HG03460 (cell line): Measurements from ENCODE around the gene GTSF1L.
"Not testable (repeated sequence)": the region's sequence is repeated elsewhere in the genome, so short reads cannot be mapped to it uniquely, and the experiment has no call there.

Experiments used
- ATAC-seq: cut with Tn5 transposase; IDR thresholded peaks from one replicate; pipeline ENCODE4 v1.9.1; 2021; ENCODE audit not compliant: unreplicated experiment

Gene GTSF1L

DNA sequence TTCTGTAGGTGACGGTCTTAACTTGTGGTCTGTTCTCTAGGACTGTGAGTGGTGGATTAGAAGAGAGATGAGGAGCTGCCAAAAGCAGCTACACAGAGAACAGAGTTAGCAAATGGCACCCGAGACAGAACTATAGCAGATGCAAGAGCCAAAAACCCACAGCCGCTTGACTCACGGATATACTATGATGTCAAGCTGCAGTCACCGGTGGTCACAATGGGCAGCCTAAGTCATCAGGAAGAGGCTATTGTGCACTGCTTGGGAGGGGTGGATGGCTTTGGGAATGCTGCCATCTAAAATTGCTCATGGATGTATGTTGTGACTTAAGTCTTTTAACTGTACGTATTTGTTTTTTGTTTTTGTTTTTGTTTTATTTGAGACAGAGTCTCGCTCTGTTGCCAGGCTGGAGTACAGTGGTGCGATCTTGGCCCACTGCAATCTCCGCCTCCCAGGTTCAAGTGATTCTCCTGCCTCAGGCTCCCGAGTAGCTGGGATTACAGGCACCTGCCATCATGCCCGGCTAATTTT lies at the start of gene GTSF1L:
Gene GTSF1L, minus strand, starts transcription at position 192 of the 528 bp plus-strand sequence. CDS start 308 bp downstream, outside the sequence.
- ATAC-seq, result no peak

DNA sequence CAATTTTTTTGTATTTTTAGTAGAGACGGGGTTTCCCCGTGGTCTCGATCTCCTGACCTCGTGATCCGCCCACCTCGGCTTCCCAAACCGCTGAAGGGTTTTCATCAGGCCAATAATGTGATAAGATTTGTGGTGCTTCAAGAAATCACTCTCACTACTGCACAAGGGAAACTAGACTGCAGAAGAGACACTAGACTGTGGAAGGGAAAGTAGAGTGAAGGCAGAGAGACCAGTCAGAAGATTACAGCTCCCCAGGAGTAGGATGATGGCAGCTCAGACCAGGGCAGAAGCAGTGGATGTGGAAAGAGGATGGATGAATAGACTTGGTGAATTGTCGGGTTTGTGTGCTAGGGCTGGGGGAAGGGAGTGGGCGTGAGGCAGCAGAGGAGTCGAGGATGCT lies 48.0 kb upstream of the GTSF1L start:
- no peak for ATAC-seq

DNA sequence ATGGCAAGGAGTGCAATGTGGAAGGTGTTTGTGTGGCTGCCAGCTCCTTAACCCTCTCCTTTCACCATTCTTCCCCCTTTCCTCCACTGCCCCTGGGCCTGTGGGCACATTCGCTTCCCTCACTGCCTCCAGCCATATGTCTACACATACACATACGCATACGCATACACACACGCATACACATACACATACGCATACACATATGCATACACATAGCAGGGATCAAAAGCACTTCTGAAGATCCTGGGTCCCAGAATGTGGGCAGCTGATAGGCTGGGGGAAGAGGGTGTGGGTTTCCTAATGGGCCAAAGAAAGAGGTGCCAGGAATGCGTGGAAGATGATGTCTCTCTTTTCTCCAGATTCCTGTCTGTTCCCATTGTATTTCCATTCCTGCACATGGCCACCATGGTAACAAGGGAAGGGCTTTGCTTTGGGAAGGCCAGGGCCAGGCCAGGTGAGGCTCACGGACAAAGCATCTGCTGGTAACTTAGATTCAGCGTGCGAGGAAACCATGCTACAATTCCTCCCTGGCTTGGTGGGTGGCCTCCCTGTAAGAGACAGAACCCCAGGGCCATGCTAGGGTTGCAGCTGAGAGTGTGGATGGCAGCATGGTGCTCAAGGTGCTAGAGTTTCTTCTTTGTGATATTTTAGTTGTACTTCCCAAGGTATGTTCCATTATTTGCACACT lies 44.8 kb upstream of the GTSF1L start:
- ATAC-seq, result no peak

DNA sequence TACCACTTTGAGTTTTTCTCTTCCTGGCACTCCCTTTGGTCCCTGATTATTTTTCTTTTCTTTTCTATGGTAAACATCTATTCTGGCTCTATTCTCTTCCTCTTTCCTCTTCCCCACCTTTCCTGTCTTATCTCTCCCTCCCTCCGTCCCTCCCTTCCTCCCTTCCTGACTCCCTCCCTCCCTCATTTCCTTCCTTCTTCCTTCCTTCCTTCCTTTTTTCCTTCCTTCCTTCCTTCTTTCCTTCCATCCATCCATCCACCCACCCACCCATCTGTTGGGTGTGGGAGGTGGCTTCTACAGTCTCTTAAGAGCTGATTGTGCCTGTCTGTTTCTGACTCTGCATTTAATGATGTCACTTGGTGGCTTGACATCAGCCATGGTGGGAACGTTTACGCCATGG lies 43.5 kb upstream of the GTSF1L start:
- ATAC-seq, result no peak

DNA sequence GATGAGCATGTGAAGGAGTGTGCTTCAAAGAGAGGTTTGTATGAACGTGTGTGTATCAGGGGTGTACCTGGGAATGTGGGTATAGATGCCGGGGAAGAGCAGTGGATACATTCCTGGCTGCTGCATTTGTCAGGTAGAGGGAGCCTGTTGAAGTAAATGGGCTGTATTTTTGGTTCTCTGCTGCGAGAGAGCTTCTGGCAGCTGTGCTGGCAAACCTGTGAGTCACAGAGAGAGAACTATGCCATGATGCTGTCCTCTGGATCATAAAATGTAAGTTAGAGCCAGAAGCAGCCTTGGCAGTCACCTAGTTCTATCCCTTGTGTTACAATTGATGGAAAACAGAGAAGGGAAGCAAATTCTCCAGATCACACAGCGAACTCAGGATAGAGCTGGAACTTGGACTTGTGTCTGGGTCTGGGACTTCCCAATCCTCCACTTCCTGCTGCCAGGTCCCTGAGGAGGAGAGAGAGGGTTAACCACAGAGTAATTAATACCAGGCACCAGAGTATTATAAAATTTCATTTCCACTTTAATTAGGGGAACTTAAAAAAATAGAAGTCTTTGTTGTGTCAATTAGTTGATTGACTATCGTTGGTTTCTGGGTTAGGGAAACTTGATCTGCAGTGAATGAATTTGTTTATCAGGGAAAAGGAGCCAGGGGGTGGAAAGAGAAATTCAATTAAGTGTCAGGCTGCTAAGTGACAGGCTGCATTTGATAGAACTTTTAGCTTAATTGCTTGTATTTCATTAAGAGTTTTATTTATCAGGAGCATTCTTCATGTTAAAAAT lies 41.1 kb upstream of the GTSF1L start:
- no peak for ATAC-seq

DNA sequence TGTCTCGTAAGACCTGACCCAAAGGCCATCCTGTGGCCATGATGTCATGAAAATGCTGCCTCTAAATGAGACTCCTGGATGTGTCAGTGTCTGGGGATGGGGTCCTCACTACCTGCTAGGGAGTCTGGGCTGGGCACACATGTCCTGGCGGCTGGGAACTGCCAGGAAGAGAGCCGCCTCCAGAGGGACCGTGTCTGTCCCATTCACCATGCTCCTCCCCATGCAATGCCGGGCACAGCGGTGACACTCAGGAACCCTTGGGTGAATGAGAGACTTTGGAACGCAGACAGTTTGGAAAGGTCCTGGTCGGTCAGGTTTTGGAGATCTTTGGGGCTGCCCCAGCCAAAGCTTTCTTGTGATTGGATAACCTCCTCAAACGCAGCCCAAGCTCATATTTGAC lies 40.1 kb upstream of the GTSF1L start:
- no peak for ATAC-seq

DNA sequence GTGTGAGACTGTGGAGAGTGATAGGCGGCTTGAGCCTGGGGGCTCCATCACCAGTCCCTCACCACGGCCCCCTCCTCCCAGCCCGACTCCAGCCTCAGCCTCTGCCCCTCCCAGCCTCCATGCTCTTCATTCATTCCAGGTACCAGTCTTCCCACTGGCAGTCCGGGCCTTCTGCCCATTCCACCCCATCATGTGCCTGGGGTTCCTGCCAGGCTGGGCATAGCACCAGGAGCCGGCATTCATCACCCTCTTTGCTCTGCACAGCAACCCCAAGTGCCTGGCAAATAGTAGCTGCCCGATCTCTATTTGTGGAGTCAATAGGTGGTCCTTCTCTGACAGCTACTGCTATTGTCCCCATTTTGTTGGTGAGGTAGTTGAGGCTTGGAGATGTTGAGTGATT lies 39.6 kb upstream of the GTSF1L start:
- ATAC-seq, result no peak

DNA sequence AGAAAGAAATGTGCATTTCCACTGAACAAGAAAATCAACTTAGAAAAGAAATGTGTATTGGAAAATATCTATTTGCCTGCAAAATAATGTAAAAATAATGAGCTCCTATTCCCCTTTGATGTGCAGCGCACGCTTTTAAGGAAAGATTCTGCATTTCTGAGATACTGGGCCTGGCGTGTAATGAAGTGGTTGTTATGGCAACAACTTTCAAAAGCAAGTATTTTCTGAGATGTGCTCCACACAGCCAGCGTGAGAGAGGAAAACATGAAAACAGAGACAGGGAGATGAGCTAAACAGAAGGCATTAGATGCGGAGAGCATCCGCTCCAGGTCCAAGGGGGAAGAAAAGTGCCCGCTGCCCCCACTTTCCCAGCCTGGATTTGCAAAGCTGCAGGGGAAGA lies 39.1 kb upstream of the GTSF1L start:
- no peak for ATAC-seq

DNA sequence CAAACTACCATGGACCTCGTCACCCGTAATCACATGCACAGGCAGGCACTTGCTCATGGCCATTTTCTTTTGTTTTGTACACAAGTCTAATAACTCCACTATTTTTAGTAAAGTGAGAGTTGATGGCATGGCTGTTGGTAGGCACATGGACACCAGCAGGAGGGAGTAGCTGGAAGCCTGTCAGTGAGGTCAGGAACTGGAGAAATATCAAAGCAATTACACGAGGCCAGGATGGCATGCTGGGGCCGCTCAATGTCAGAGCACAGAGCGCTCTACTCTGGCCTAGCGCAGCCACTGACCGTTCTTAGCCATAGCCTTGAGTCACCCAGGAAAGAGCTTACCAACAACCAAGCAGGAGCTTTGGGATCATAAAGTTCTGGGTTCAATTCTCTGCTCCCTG lies 36.1 kb upstream of the GTSF1L start:
- ATAC-seq, result no peak

DNA sequence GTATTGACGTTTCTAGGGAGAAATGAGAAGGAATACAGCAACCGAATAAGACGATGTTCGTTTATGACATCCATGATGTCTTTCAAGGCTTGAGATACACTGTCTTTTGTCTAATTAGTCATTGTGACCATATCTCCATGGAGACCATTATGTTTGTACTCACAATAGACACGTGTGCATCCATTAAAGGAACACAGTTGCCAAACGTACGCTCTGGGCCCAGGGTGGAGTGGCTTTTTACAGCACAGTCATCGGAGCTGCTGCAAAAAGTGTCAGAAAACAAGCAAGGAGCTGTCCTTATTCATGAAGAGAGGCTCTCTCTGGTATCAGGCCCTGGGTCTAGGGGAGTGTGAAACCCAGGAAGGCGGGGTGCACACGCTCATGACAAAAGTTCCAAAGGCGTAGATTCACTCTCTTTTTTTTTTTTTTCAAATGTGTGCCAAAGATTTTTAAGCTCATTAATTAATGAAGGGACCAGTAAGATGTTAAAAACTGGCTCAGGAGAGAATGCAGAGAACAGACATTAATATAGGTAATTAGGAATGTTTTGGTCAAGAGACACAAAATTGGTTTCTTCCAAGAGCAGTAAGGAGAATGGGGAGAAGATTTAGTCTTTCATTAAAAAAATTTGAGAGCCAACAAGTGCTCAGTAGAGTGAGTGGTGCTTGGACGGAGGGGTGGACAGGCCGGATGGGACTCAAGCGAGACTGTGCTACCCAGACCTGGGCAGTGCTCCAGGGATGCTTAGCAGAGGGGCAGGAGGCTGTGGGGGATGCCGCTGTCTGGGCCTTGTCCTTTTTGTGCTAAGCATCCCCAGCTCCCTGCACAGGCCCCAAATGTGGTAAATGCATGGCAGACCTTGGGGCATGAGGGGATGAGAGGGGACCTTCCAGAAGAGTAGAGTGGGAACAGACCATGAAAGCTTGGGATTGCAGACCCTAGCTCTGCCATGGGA lies 34.9 kb upstream of the GTSF1L start:
- ATAC-seq, result no peak

DNA sequence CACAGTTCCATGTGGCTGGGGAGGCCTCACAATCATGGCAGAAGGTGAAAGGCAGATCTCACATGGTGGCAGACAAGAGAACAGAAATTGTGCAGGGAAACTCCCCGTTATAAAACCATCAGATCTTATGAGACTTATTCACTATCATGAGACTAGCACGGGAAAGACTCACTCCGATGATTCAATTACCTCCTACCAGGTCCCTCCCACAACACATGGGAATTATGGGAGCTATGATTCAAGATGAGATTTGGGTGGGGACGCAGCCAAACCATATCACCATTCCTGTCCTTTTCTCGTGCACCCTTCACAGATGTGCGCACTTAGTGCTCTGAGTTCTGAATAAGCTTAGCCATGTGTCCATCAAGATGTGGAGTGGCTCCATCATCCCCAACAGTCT lies 31.1 kb upstream of the GTSF1L start:
- ATAC-seq, result not testable (repeated sequence)

DNA sequence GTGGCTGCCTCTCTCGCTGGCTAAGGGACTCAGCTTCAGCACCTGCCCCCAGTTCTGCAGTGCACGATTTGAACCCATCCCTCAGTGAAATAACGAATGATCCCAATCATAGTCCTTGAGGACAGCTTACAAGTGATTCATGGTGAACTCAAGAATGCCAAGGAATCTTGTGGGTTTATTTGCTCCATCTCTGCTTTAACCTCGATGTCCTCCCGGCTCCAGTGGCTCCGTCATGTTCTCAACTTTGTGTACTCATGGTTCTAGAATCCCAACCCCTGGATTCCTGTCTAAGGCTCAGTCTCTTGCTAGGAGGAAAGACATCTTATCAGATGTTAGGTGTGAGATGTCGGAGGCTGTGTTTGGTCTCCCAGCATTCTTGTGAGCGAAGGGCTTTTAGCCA lies 29.0 kb upstream of the GTSF1L start:
- ATAC-seq, result no peak

DNA sequence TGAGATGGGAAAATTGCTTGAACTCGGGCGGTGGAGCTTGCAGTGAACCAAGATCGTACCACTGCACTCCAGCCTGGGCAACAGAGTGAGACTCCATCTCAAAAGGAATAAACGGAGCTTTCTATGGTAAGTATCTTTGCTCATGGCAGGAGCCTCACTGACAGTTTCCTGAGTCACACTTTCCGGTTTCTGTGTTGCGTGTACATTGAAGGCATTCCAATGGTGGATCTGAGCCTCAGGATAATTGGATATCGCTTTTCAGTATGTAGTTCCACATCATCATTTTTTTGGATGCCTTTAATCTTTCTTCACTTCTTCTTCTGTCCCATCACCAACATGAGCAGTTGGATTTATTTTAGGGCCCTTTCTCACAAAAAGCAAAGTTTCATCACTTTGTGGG lies 28.6 kb upstream of the GTSF1L start:
- no peak for ATAC-seq

DNA sequence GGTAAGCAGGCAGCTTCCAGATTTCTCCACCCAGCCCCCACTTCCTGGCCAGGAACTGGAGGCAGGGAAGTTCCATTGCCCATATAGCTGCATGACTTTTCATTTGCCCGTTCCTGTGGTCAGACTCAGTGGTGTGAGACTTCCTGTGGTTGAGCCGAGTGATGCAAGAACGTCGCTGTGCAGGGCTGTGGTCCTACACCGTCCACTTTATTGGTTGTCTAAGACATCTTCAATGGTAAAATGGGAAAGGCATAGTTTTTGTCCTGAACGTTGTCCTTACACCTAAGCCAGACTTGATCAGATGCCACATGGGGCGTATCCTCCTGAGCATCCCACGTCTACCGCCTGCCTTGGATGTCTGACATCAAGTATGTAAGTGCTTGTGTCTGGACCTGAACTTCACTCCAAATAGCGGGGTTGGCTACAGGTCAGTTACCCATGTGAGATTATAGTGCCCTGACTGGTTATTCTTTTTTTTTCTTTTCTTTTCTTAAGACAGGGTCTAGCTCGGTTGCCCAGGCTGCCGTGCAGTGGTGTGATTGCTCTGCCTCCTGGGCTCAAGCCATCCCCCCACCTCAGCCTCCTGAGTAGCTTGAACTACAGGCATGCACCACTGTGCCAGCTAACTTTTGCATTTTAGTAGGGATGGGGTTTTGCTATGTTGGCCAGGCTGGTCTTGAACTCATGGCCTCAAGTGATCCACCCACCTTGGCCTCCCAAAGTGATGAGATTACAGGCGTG lies 25.9 kb upstream of the GTSF1L start:
- ATAC-seq, result peak; percentile 52

DNA sequence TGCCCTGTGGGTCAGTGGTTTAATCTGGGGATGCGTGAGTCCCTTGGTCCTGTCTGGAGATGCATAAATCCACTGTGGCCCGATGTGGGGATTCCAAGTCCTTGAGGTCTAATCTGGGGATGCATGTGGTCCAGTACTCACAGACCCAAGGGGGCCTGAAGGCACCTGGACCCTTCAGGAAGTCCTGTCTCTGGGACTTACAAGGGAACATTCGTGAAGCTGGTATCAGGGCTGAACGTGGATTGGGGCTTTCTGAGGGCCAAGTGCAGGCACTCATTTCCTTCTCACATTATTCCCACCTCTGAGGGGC lies 25.2 kb upstream of the GTSF1L start:
- no peak for ATAC-seq

DNA sequence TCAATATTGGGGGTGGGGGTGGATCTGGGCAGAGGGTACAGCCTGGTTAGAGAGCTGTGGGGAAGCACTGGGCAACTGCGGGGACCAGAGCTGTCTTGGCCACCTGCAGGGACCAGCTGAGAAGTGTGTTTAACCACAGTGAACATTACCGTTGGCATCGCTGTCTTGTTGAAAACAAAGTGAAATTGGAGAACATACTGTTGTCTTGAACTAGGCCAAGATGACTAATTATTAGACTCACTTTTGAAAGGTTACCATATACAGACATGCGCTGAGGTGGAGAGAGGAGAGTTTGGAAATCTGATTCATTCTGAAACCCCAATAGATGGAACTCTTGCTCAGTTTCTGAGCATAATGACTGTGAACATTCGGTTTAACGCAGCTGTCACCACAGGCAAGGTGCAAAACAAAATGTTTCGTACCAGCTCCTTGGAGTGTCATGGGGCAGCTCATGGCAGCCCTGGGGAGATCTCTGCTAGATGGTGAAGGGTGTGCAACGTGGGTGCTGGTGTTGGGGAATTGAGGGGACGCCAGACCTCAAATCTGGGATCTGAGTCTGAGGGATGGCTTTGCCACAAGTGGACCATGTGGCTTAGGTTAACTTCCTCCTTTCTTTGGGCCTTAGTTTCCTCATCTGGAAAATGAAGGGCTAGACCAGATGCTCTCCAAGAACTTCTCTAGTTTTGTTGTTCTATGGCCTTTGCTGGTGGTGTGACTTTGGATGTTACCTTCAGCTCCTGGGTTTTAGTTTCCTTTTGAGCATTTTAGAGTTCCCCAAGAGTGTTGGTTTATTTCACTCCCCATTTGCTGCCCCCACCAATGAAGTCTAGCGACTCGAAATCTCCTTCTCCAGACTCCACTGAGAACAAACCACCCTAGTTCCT lies 24.6 kb upstream of the GTSF1L start:
- ATAC-seq, result peak; percentile 77

DNA sequence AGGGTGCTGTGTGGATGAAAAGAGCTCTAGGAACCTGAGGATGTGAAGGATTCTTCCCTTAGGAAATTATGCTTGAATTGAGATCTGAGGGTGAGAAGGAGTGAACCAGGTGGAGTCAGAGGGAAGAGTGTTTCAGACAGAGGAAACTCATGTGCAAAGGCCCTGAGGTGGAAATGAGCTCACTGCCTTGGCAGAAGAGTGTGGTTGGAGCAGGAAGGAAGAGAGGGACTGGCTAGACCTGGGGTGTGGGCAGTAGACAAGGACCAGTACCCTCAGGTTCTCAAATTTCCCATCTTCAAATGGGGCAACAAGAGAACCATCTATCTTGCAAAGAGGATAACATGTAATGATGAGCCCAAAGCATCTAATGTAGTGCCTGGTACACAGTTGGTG lies 24.0 kb upstream of the GTSF1L start:
- no peak for ATAC-seq

DNA sequence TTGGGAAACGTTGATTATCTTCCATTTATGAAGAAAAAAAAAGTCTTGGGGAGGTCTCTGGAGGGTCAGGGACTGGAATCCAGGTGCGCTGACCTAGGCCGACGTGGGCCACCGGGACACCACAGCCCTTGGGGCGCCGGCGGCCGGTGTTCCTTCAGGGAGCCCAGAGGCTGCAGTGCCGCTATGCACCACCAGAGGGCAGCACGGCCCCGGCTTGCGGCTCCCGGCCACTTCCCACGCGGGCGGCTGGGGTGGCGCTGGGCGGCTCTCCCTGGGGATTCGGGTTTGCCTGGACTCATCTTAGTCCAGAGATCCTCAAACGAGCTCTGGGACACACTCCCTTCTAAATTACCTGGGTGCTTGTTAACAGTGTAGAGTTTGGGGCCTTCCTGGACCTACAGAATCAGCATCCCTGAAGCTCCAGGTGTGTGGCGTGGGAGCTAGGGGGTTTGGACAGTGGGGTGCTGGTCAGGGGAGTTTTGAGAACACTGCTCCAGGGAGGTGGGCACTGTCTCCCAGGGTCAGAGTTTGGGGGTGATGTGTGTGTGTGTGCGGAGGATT lies 23.0 kb upstream of the GTSF1L start:
- ATAC-seq, result no peak

DNA sequence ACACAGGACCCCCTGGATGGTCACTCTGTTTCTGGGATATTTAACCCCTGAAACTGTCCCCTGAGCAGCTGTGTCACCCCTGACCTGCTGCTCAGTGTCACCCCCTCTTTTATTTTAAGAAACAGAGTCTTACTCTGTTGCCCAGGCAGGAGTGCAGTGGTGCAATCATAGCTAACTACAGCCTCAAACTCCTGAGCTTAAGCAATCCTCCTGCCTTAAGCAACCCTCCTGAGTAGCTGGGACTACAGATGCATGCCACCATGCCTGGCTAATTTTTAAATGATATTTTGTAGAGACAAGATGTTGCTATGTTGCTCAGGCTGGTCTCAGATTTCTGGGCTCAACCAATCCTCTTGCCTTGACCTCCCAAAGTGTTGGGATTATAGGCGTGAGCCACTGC lies 21.5 kb upstream of the GTSF1L start:
- ATAC-seq, result no peak
